GM19239 (cell line): ENCODE data around the gene KRT4.
"Not testable (repeated sequence)": the region's sequence is repeated elsewhere in the genome, so short reads cannot be mapped to it uniquely, and the experiment has no call there.

Experiments used
- DNase-seq: peaks from one replicate; pipeline ENCODE4 v3.0.0; 2011; ENCODE audit warnings: low spot score; ENCODE audit not compliant: insufficient read length
- FAIRE-seq: peaks from 2 replicates; lab custom pipeline; 2011; peaks lifted over from hg19 to GRCh38; lab: Jason Lieb, UNC

Gene KRT4

GRCh38 chr12:52779914-52780313 is 34.0 kb downstream of the KRT4 start:
- no peak for FAIRE-seq
- no peak for DNase-seq

GRCh38 chr12:52778833-52779232 is 35.1 kb downstream of the KRT4 start:
- DNase-seq (no peak), FAIRE-seq (no peak)

- no peak for DNase-seq
- FAIRE-seq = no peak
These were observed 36.4 kb downstream of the KRT4 start for GRCh38 chr12:52777566-52777965.

GRCh38 chr12:52776913-52777395 is 37.0 kb downstream of the KRT4 start, which contains the start of gene KRT76:
KRT76 (minus strand) TSS chr12:52777345; CDS start chr12:52777291, 54 bp downstream.
- DNase-seq (no peak), FAIRE-seq (no peak)

- FAIRE-seq (no peak), DNase-seq (no peak)
These were observed 37.5 kb downstream of the KRT4 start for GRCh38 chr12:52776435-52776834.

GRCh38 chr12:52774629-52775250 is 39.2 kb downstream of the KRT4 start:
- FAIRE-seq (no peak), DNase-seq (no peak)

- FAIRE-seq = no peak
- no peak for DNase-seq
These were observed 41.1 kb downstream of the KRT4 start for GRCh38 chr12:52772772-52773171.

GRCh38 chr12:52772188-52772587 is 41.7 kb downstream of the KRT4 start:
- DNase-seq = no peak
- no peak for FAIRE-seq

- FAIRE-seq (no peak), DNase-seq (no peak)
These were observed 42.4 kb downstream of the KRT4 start for GRCh38 chr12:52771505-52771904.

- FAIRE-seq (no peak), DNase-seq (no peak)
These were observed 42.8 kb downstream of the KRT4 start for GRCh38 chr12:52771088-52771487.

- no peak for DNase-seq
- FAIRE-seq = no peak
These were observed 44.0 kb downstream of the KRT4 start for GRCh38 chr12:52769946-52770345.

GRCh38 chr12:52769354-52769753 is 44.6 kb downstream of the KRT4 start:
- DNase-seq (no peak), FAIRE-seq (no peak)

GRCh38 chr12:52768479-52769200 is 45.3 kb downstream of the KRT4 start:
- no peak for DNase-seq

GRCh38 chr12:52767427-52767826 is 46.5 kb downstream of the KRT4 start:
- DNase-seq (no peak), FAIRE-seq (no peak)

More at GRCh38 chr12:52768479-52769200, 45.3 kb downstream of the KRT4 start:
- FAIRE-seq = no peak

GRCh38 chr12:52767020-52767379 is 46.9 kb downstream of the KRT4 start:
- DNase-seq (no peak), FAIRE-seq (no peak)

GRCh38 chr12:52766351-52767019 is 47.4 kb downstream of the KRT4 start:
- DNase-seq (no peak), FAIRE-seq (no peak)

- FAIRE-seq (no peak), DNase-seq (no peak)
These were observed 48.2 kb downstream of the KRT4 start for GRCh38 chr12:52765702-52766101.

- DNase-seq (no peak), FAIRE-seq (no peak)
These were observed 49.9 kb downstream of the KRT4 start for GRCh38 chr12:52763991-52764390.

- DNase-seq = no peak
- no peak for FAIRE-seq
These were observed 50.8 kb downstream of the KRT4 start for GRCh38 chr12:52763036-52763659.

- no peak for DNase-seq
- no peak for FAIRE-seq
These were observed 52.1 kb downstream of the KRT4 start for GRCh38 chr12:52761802-52762201.

GRCh38 chr12:52761218-52761617 is 52.7 kb downstream of the KRT4 start:
- FAIRE-seq, DNase-seq: not testable (repeated sequence)
